GM19372 (cell line): ENCODE data around the gene HK3.

Experiments used
- ATAC-seq: cut with Tn5 transposase; IDR thresholded peaks from one replicate; pipeline ENCODE4 v1.9.1; 2021; ENCODE audit warnings: mild to moderate bottlenecking, low read depth, moderate library complexity; ENCODE audit not compliant: unreplicated experiment

HK3 gene, protein sequence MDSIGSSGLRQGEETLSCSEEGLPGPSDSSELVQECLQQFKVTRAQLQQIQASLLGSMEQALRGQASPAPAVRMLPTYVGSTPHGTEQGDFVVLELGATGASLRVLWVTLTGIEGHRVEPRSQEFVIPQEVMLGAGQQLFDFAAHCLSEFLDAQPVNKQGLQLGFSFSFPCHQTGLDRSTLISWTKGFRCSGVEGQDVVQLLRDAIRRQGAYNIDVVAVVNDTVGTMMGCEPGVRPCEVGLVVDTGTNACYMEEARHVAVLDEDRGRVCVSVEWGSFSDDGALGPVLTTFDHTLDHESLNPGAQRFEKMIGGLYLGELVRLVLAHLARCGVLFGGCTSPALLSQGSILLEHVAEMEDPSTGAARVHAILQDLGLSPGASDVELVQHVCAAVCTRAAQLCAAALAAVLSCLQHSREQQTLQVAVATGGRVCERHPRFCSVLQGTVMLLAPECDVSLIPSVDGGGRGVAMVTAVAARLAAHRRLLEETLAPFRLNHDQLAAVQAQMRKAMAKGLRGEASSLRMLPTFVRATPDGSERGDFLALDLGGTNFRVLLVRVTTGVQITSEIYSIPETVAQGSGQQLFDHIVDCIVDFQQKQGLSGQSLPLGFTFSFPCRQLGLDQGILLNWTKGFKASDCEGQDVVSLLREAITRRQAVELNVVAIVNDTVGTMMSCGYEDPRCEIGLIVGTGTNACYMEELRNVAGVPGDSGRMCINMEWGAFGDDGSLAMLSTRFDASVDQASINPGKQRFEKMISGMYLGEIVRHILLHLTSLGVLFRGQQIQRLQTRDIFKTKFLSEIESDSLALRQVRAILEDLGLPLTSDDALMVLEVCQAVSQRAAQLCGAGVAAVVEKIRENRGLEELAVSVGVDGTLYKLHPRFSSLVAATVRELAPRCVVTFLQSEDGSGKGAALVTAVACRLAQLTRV

GRCh38 chr5:176899296-176899891 is at the start of gene HK3:
Gene HK3 (minus strand): TSS chr5:176899346. CDS start chr5:176896159, 3,187 bp downstream.
- no peak for ATAC-seq

GRCh38 chr5:176948458-176948857 is 49.3 kb upstream of the HK3 start:
- no peak for ATAC-seq

- ATAC-seq: no peak
Observed at GRCh38 chr5:176947847-176948246, 48.7 kb upstream of the HK3 start.

DNA sequence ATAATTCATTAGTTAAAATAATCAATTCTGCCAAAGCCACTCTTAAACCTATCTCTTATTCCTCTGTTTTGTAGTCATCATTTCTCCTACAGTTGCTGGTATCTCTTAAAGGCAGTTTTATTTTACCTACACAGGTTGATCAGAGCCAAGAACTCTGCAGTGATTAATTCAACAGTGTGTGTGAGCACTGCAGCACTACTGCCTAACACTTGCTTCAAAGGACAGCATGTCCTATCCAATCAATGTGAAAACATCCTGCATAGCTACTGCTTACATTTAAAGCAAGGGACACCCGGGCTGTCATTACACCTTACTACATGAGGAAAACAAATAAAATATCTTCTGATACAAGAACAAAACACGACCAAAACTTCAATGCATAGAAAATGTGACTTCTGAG is 45.1 kb upstream of the HK3 start:
- ATAC-seq: no peak

GRCh38 chr5:176943816-176944215 is 44.7 kb upstream of the HK3 start:
- ATAC-seq: no peak

DNA sequence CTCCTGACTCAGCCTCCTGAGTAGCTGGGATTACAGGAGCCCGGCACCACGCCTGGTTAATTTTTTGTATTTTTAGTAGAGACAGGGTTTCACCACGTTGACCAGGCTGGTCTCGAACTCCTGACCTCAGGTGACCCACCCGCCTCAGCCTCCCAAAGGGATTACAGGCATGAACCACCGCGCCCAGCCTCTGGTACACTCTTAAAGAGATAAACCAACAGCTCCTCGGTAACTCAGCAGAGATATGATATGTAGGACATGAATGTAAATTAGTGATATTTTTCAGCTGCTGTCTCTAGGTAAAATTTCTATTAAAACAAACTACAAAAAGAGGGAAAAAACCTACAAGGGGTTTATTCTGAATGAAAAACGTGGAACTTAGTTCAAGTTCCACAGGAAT is 42.8 kb upstream of the HK3 start:
- no peak for ATAC-seq

GRCh38 chr5:176938472-176938871 is 39.3 kb upstream of the HK3 start:
- no peak for ATAC-seq

- ATAC-seq: no peak
Observed at GRCh38 chr5:176935017-176935416, 35.9 kb upstream of the HK3 start.

DNA sequence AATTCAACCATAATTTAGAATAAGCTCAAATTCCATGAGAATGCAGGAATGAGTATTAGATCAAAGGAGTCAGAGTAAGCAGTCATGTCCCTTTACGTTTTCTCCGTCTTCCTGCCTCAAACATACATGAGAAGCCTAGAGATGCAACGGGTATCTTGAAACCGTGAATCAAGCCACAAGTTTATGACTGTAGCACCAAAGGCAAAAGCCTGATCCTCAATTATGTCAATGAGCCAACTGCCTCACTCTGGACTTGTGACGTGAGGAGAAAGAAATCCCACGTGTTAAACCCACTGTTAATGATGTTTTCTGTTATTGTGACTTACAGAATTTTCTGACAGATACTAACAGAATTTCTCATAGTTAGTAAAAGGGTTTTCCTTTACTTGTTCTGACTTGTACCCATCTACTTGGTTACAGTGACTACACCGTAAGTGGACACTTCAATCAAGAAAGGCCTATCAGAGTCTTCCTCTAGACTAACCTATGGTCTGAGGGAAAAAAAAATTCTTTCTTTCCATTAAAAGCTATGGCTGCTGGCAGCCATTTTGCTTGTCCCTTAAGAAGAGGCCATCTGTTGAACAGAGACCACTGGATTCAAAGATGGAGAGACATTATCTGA is 35.3 kb upstream of the HK3 start:
- ATAC-seq: no peak

DNA sequence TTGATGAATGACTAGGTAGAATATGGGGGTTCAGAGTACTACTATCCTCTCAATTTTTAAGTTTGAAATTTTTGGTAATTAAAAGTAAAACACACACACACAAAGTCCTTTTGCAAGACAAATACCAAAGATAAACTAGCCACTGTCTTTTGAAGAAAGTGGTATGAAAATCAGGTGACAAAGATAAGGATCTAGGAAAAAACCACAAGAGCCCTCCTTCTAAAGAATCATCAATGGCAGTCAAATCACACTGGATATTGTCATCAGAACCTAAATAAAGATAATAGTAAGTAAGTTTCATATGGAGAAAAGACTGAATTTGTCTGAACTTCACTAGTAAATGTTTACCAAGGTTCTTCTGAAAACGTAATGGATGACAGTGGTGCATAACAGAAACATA is 30.5 kb upstream of the HK3 start:
- no peak for ATAC-seq

DNA sequence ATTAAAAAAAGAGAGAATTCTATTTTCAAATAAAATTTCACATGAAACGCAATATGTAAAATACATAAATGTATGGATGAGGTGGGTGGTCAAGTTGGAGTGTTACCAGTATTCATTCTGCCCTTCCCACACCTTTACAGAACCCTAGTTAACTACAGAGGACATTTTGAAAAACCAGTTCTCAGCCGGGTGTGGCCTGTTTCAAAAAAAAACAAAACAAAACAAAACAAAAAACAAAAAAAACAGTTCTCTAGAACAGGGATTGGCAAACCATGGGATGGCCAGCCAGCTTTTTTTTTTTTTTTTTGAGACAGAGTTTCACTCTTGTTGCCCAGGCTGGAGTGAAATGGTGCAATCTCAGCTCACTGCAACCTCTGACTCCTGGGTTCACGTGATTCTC is 28.4 kb upstream of the HK3 start:
- no peak for ATAC-seq

GRCh38 chr5:176922817-176923216 is 23.7 kb upstream of the HK3 start:
- no peak for ATAC-seq

DNA sequence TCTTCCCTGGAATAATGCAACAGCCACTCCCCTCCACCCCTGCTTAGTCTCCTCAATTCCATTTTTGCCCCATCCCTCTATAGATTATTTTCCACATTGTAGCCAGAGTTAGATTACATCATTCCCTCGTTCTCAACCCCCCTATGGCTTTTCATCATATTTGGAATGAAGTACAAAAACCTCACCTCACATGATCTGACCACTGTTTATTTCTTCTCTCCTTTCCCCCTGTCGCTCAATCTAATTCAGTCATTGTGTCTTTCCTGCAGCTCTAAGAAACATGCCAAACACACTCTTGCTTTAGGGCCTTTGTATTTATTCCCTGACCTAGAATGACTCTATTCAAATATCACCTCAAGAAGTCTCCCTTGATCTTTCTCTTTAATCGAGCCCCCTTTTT is 22.6 kb upstream of the HK3 start:
- no peak for ATAC-seq

GRCh38 chr5:176918613-176919012 is 19.5 kb upstream of the HK3 start:
- ATAC-seq: no peak

DNA sequence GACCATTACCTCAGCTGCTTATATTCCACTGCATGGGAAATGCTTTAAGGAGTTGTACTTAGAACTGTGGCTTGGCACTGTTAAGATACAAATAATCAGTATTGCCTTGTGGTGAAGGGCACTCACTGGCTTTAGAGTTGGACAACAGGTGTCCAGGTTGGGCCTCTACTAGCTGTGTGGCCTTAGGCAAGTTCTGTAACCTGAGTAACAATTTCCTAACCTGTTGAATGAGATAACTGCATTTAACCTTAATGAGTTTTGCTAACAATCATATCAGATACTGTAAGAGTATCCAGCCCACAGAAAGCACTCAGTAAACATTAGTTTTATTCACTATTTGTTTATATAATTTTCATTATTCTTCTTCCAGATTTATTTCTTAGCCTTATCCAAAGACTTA is 17.2 kb upstream of the HK3 start:
- no peak for ATAC-seq

- no peak for ATAC-seq
Observed at GRCh38 chr5:176915906-176916305, 16.8 kb upstream of the HK3 start.

GRCh38 chr5:176912115-176912514 is 13.0 kb upstream of the HK3 start:
- no peak for ATAC-seq

- no peak for ATAC-seq
Observed at GRCh38 chr5:176908675-176909368, 9.7 kb upstream of the HK3 start.

DNA sequence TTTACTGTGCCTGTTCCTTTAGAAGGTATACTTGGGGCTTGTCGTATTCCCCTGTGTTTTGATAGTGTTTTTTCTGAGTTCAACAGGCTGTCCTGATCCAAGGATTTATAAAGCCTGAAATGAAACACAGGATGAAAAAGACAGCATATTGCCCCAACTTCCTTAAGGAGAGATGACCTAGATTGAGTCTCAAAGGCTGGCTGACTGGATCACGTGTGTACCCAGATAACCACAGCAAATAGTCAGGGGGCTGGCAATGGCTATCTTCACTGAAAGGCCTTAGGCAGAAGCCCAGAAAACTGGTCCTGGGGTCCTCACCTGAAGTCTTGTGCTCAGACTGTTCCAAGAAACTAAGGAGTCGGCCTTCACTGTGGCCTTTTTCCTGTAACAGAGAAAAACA is 7.7 kb upstream of the HK3 start:
- ATAC-seq: no peak

- no peak for ATAC-seq
Observed at GRCh38 chr5:176906126-176906525, 7.0 kb upstream of the HK3 start.
